ENCODE results near the gene GAS2L1. TPM values are rescaled to one million over a fixed set of nuclear protein-coding genes. Genes with fewer than 3 reads are reported as not detected.

GAS2L1 gene
- total RNA-seq, 1 experiment from 2014 or later, result 8.0 TPM

- Histone ChIP-seq H3K14ac (ENCODE audit: insufficient read depth, low read length) (no peak overlapping the region), H4K5ac (ENCODE audit: insufficient read length, low read depth, low read length) (no peak overlapping the region), H3K4me1 (ENCODE audit: insufficient read depth, low read length) (no peaks in the 10 kb centered on the region), H3K79me1 (ENCODE audit: insufficient read depth, low read depth, low read length, poor library complexity, severe bottlenecking) (no peaks in the 10 kb centered on the region), H3K23me2 (ENCODE audit: insufficient read length, low read depth, low read length, poor library complexity, severe bottlenecking) (no peaks in the 10 kb centered on the region), H4K20me1 (ENCODE audit: control insufficient read depth, insufficient read depth, insufficient read length) (no peaks in the 10 kb centered on the region), H2BK12ac (ENCODE audit: insufficient read length, low read depth, low read length) (no peak overlapping the region), H2AFZ (ENCODE audit: low read length) (no peak overlapping the region), H3K56ac (ENCODE audit: insufficient read length, low read depth, low read length) (no peak overlapping the region), H3K9ac (ENCODE audit: extremely low read depth, insufficient read length, low read length) (no peak overlapping the region), H2BK20ac (ENCODE audit: low read depth, low read length, poor library complexity, severe bottlenecking) (no peak overlapping the region), H2BK5ac (ENCODE audit: insufficient read length, low read length) (no peak overlapping the region), H3K27me3 (ENCODE audit: insufficient read depth, low read length) (no peaks in the 10 kb centered on the region), H3K4ac (ENCODE audit: low read depth, low read length) (no peak overlapping the region), H3K79me2 (ENCODE audit: insufficient read depth, low read length) (no peaks in the 10 kb centered on the region), H3K9me3 (ENCODE audit: control insufficient read depth, low read depth, low read length) (no peaks in the 10 kb centered on the region), H2BK15ac (ENCODE audit: low read depth, low read length) (no peak overlapping the region), H3K27ac (ENCODE audit: insufficient read length, low read depth, low read length) (no peak overlapping the region), H3K23ac (ENCODE audit: insufficient read length, low read depth, low read length) (no peak overlapping the region), H3K4me2 (ENCODE audit: insufficient read depth, insufficient read length, low read length) (no peak overlapping the region), H3T11ph (ENCODE audit: low read length) (no peak overlapping the region), H3K18ac (ENCODE audit: insufficient read length, low read depth, low read length) (no peak overlapping the region), H4K8ac (replicated peaks; ENCODE audit: insufficient read length, low read depth, low read length) (no peak overlapping the region), H2BK120ac (ENCODE audit: low read depth, low read length, poor library complexity, severe bottlenecking) (no peak overlapping the region), H2AK5ac (ENCODE audit: insufficient read length, low read length) (no peak overlapping the region), H4K91ac (ENCODE audit: insufficient read length, low read depth, low read length) (no peak overlapping the region)
- Mint-ChIP-seq H3K27ac (no peak overlapping the region), H3K27me3 (ENCODE audit: low read depth) (no peaks in the 10 kb centered on the region), H3K4me3 (no peak overlapping the region), H3K9me3 (no peaks in the 10 kb centered on the region), H3K4me1 (no peaks in the 10 kb centered on the region), H3K36me3 (ENCODE audit: insufficient read depth in 1 of 3, low read depth in 3 of 3) (peaks cover 18 to 87% (median 59%) of the 10 kb centered on the region in 3 experiments)
- TF ChIP-seq CTCF (conservative IDR thresholded peaks at IDR 0.05), result no peak
- WGBS (ENCODE audit: extremely low coverage, insufficient read length, low lambda C conversion rate), result no CpG with 5 or more reads among the region's 9 CpGs
- no peak for DNase-seq
Measured at GRCh38 chr22:29352778-29353177, 46.3 kb downstream of the GAS2L1 start.
